ENCODE results near the gene CFP. TPM values are rescaled to one million over a fixed set of nuclear protein-coding genes. Genes with fewer than 3 reads are reported as not detected.

Gene CFP
- total RNA-seq, 2 donors from 2014 or later = 0.09 to 2.9 TPM

GRCh38 chrX:47651043-47651905 is 21.5 kb upstream of the CFP start:
- 11% methylated on average over 17 of the region's 19 CpGs for WGBS
- no peak for DNase-seq (ENCODE audit: low spot score)
- H3K4me3 ChIP-seq = peak overlapping the region; percentile 17 to 27
- peak overlapping the region; percentile 70 to 81 for H3K27ac ChIP-seq
- TF ChIP-seq CTCF (IDR thresholded peaks at IDR 0.05) = no peak
- peak; percentile 23 for TF ChIP-seq POLR2A (IDR thresholded peaks at IDR 0.05)
- no peaks in the 10 kb centered on the region for H3K27me3 ChIP-seq (replicated peaks; ENCODE audit: insufficient read depth)
- H3K9me3 ChIP-seq = no peaks in the 10 kb centered on the region
- no peaks in the 10 kb centered on the region for H3K36me3 ChIP-seq
- H3K4me1 ChIP-seq (replicated peaks) = no peaks in the 10 kb centered on the region
- intact Hi-C loops (cut with DNase I) = loop anchor here (5.0 kb wide), 1 partner anchor 109 kb away; no protein-coding TSS in a partner anchor

- no peaks in the 10 kb centered on the region for H3K36me3 ChIP-seq
- 0% methylated on average over 7 of the region's 65 CpGs for WGBS
- H3K4me3 ChIP-seq = peak within 1 kb of the TSS; percentile 59 to 64
- H3K27me3 ChIP-seq (replicated peaks; ENCODE audit: insufficient read depth) = no peaks in the 10 kb centered on the region
- TF ChIP-seq POLR2A (IDR thresholded peaks at IDR 0.05) (peak; percentile 61), CTCF (IDR thresholded peaks at IDR 0.05) (peak in 1 of 4 experiments; percentile 8), POLR2AphosphoS5 (IDR thresholded peaks at IDR 0.05) (peak; percentile 76)
- H3K4me1 ChIP-seq (replicated peaks) = no peaks in the 10 kb centered on the region
- DNase-seq (ENCODE audit: low spot score) = peak; percentile 96
- peak within 1 kb of the TSS; percentile 81 to 84 for H3K27ac ChIP-seq
- intact Hi-C loops (cut with DNase I) = loop anchor here (5.0 kb wide), 1 partner anchor 108 kb away; no protein-coding TSS in a partner anchor
- H3K9me3 ChIP-seq = no peaks in the 10 kb centered on the region
Measured at GRCh38 chrX:47650164-47651042, 20.7 kb upstream of the CFP start, which contains the start of gene ELK1. TSS of gene ELK1 (minus strand) at chrX:47650563. CDS start at chrX:47641441, 9,122 bp downstream.

- 0% methylated on average over 11 of the region's 11 CpGs for WGBS
- no peak for DNase-seq (ENCODE audit: low spot score)
- intact Hi-C loops (cut with DNase I) = loop anchor here (5.0 kb wide), 1 partner anchor 107 kb away; no protein-coding TSS in a partner anchor
Measured at GRCh38 chrX:47649781-47650163, 20.0 kb upstream of the CFP start.

GRCh38 chrX:47649271-47649670 is 19.5 kb upstream of the CFP start:
- Histone ChIP-seq H3K9me3 (no peaks in the 10 kb centered on the region), H3K36me3 (no peaks in the 10 kb centered on the region), H3K4me1 (replicated peaks) (no peaks in the 10 kb centered on the region), H3K27me3 (replicated peaks; ENCODE audit: insufficient read depth) (no peaks in the 10 kb centered on the region), H3K4me3 (peak overlapping the region; percentile 59 to 64), H3K27ac (no peak overlapping the region)
- WGBS = 11% methylated on average over 8 of the region's 8 CpGs
- TF ChIP-seq POLR2AphosphoS5 (IDR thresholded peaks at IDR 0.05) (no peak), CTCF (IDR thresholded peaks at IDR 0.05) (no peak)
- intact Hi-C loops (cut with DNase I) = no loop called here
- DNase-seq (ENCODE audit: low spot score) = no peak

More at GRCh38 chrX:47649781-47650163, 20.0 kb upstream of the CFP start:
- no peaks in the 10 kb centered on the region for H3K4me1 ChIP-seq (replicated peaks)
- no peaks in the 10 kb centered on the region for H3K27me3 ChIP-seq (replicated peaks; ENCODE audit: insufficient read depth)
- no peaks in the 10 kb centered on the region for H3K36me3 ChIP-seq
- peak overlapping the region; percentile 81 to 84 for H3K27ac ChIP-seq
- no peak for TF ChIP-seq POLR2A (IDR thresholded peaks at IDR 0.05)
- TF ChIP-seq CTCF (IDR thresholded peaks at IDR 0.05) = no peak
- TF ChIP-seq POLR2AphosphoS5 (IDR thresholded peaks at IDR 0.05) = no peak
- H3K9me3 ChIP-seq = no peaks in the 10 kb centered on the region
- H3K4me3 ChIP-seq = peak overlapping the region; percentile 59 to 64

Measured in prostate gland (tissue), 2 donors.